Dermis lymphatic vessel endothelial cell (primary cell): ENCODE data around the gene CELF5. TPM values are rescaled to one million over a fixed set of nuclear protein-coding genes. Genes with fewer than 3 reads are reported as not detected.

Experiments used
- total RNA-seq: library from RNA; depleted of rRNA; stranded (reverse); fragments of >200 nt; gene quantifications from 2 replicates; pipeline ENCODE4 v1.2.1, GENCODE V29; 2014

CELF5 gene
- total RNA-seq: 0.11 TPM in 1 of 2 replicates, not detected in the other

GRCh38 chr19:3224346-3225168 is at the start of gene CELF5:
Gene CELF5, plus strand, starts transcription at chr19:3224661. Its CDS starts 79 bp downstream, at chr19:3224740.

GRCh38 chr19:3178377-3178972 is 46.0 kb upstream of the CELF5 start, which contains the start of gene S1PR4:
Gene S1PR4, plus strand, starts transcription at chr19:3178769. Its CDS starts 24 bp downstream, at chr19:3178793.

DNA sequence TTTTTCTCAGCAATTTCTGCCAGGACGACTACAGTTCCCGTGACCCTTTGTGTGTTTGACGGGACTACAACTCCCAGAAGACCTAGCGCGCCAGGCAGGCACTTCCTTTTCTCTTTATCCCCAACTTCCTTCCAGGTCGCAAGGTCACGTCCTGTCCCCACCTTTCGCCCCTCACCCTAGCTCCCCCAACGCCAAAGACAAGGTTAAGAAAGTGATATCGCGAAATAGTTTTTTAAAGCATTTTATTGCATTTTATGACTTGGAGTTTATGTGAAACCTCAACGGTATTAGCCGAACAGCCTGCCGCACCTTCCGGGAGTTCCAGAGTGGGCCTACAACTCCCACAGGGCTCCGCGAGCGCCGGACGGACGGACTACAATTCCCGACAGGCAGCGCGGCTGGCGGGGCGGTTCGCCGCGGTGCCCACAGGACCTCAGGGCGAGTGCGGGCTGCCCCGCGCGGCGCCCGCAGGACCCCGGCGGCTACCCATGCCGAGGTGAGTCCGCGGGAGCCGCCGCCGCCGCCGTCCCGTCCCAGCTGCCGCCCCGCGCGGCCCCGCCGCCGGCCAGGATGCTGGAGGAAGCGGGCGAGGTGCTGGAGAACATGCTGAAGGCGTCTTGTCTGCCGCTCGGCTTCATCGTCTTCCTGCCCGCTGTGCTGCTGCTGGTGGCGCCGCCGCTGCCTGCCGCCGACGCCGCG is 38.9 kb upstream of the CELF5 start, which contains the start of gene NCLN:
TSS of gene NCLN (plus strand) at position 470 of the 699 bp plus-strand sequence. CDS start at position 571, 101 bp downstream.

Other genes with a start within 250 kb of the CELF5 start
- gene TLE6, start 247.1 kb upstream of the CELF5 start, total RNA-seq: 1.7 TPM in 2 replicates
- gene TLE2, start 195.4 kb upstream of the CELF5 start, total RNA-seq: 4.8 and 6.0 TPM in 2 replicates
- gene TLE5, start 162.2 kb upstream of the CELF5 start, total RNA-seq: 93.0 and 114 TPM in 2 replicates
- 41.3 and 45.6 TPM in 2 replicates for gene GNA11, start 130.3 kb upstream of the CELF5 start, total RNA-seq
- gene GNA15, start 88.6 kb upstream of the CELF5 start, total RNA-seq: 0.09 TPM in 1 of 2 replicates, not detected in the other
- 0.87 and 0.95 TPM in 2 replicates for gene S1PR4, start 45.9 kb upstream of the CELF5 start, total RNA-seq
- 23.4 and 24.1 TPM in 2 replicates for gene NCLN, start 38.7 kb upstream of the CELF5 start, total RNA-seq
- gene NFIC, start 141.9 kb downstream of the CELF5 start, total RNA-seq: 10.5 and 14.4 TPM in 2 replicates